Measurements from ENCODE around the gene MAP3K20. TPM values are rescaled to one million over a fixed set of nuclear protein-coding genes. Genes with fewer than 3 reads are reported as not detected.

MAP3K20 gene
- total RNA-seq, 2 donors from 2014 or later, result 22.6 to 38.9 TPM

- no peak for DNase-seq
- Histone ChIP-seq H3K4me3 (no peak overlapping the region), H3K9me3 (no peaks in the 10 kb centered on the region), H3K4me1 (no peaks in the 10 kb centered on the region), H3K27ac (no peak overlapping the region), H3K36me3 (no peaks in the 10 kb centered on the region), H3K27me3 (no peaks in the 10 kb centered on the region), H3K9ac (ENCODE audit: low read depth in 2 of 2, low read length in 2 of 2) (no peak overlapping the region)
- intact Hi-C loops (cut with DNase I), result no loop called here
- no peak for TF ChIP-seq CTCF (IDR thresholded peaks at IDR 0.05)
These were observed 76.2 kb downstream of the MAP3K20 start for GRCh38 chr2:173151671-173152401.

GRCh38 chr2:173153301-173153885 lies 77.7 kb downstream of the MAP3K20 start:
- Histone ChIP-seq H3K4me1 (no peaks in the 10 kb centered on the region), H3K9me3 (no peaks in the 10 kb centered on the region), H3K4me3 (no peak overlapping the region), H3K36me3 (no peaks in the 10 kb centered on the region), H3K9ac (ENCODE audit: low read depth in 2 of 2, low read length in 2 of 2) (no peak overlapping the region), H3K27me3 (no peaks in the 10 kb centered on the region), H3K27ac (no peak overlapping the region)
- intact Hi-C loops (cut with DNase I), result no loop called here
- no peak for TF ChIP-seq CTCF (IDR thresholded peaks at IDR 0.05)
- no peak for DNase-seq

GRCh38 chr2:173157676-173158293 lies 82.1 kb downstream of the MAP3K20 start:
- no peak for TF ChIP-seq CTCF (IDR thresholded peaks at IDR 0.05)
- H3K4me3 ChIP-seq, result no peak overlapping the region
- no peaks in the 10 kb centered on the region for H3K4me1 ChIP-seq
- intact Hi-C loops (cut with DNase I), result no loop called here
- no peaks in the 10 kb centered on the region for H3K27me3 ChIP-seq
- no peak for DNase-seq
- H3K36me3 ChIP-seq, result no peaks in the 10 kb centered on the region
- no peak overlapping the region for H3K27ac ChIP-seq
- no peak overlapping the region for H3K9ac ChIP-seq (ENCODE audit: low read depth in 2 of 2, low read length in 2 of 2)
- no peaks in the 10 kb centered on the region for H3K9me3 ChIP-seq

GRCh38 chr2:173159791-173160463 lies 84.3 kb downstream of the MAP3K20 start:
- Histone ChIP-seq H3K4me3 (no peak overlapping the region), H3K36me3 (no peaks in the 10 kb centered on the region), H3K9ac (ENCODE audit: low read depth in 2 of 2, low read length in 2 of 2) (no peak overlapping the region), H3K27ac (peak overlapping the region; percentile 25), H3K4me1 (no peaks in the 10 kb centered on the region), H3K27me3 (no peaks in the 10 kb centered on the region), H3K9me3 (no peaks in the 10 kb centered on the region)
- no peak for TF ChIP-seq CTCF (IDR thresholded peaks at IDR 0.05)
- intact Hi-C loops (cut with DNase I), result no loop called here
- DNase-seq, result peak; percentile 56

GRCh38 chr2:173160618-173161017 lies 85.0 kb downstream of the MAP3K20 start:
- Histone ChIP-seq H3K9ac (ENCODE audit: low read depth in 2 of 2, low read length in 2 of 2) (no peak overlapping the region), H3K9me3 (no peaks in the 10 kb centered on the region), H3K27ac (peak overlapping the region; percentile 25), H3K27me3 (no peaks in the 10 kb centered on the region), H3K4me1 (no peaks in the 10 kb centered on the region), H3K4me3 (no peak overlapping the region), H3K36me3 (no peaks in the 10 kb centered on the region)
- intact Hi-C loops (cut with DNase I), result no loop called here
- DNase-seq, result no peak
- TF ChIP-seq CTCF (IDR thresholded peaks at IDR 0.05), result no peak

Data from colonic mucosa (tissue), 4 donors.